WTC11 (cell line): ENCODE results near the gene ARHGAP20. TPM values are rescaled to one million over a fixed set of nuclear protein-coding genes. Genes with fewer than 3 reads are reported as not detected.

Experiments used
- ATAC-seq: fragments of 200-7000 bp; cut with Tn5 transposase; 2 replicates; pipeline ENCODE4 v1.10.0; 2021; ENCODE audit warnings: mild to moderate bottlenecking, moderate library complexity
- CTCF ChIA-PET: fragments of 300-600 bp; sonication (Branson Sonifier 250); formaldehyde crosslinking; loops from one replicate; lab custom pipeline; 2021; ENCODE audit warnings: antibody characterized with exemption; lab: Charles Lee
- POLR2A ChIA-PET: fragments of 350-600 bp; sonication (Branson Sonifier 250); formaldehyde crosslinking; loops from one replicate; lab custom pipeline; 2021; ENCODE audit warnings: antibody characterized with exemption; lab: Charles Lee
- DNase-seq: peaks from one replicate; pipeline ENCODE4 v3.0.0; 2021; ENCODE audit warnings: low spot score
- H3K27ac Mint-ChIP-seq: 2 replicates; pipeline ENCODE4 v1.8.0; 2021; ENCODE audit warnings: mixed read lengths
- H3K27me3 Mint-ChIP-seq: 2 replicates; pipeline ENCODE4 v1.8.0; 2021; ENCODE audit warnings: low read depth, mild to moderate bottlenecking, moderate library complexity, mixed read lengths
- H3K36me3 Mint-ChIP-seq: 2 replicates; pipeline ENCODE4 v1.8.0; 2021; ENCODE audit warnings: mixed read lengths
- H3K4me1 Mint-ChIP-seq: 2 replicates; pipeline ENCODE4 v1.8.0; 2022; ENCODE audit warnings: mixed read lengths
- H3K4me3 Mint-ChIP-seq: 2 replicates; pipeline ENCODE4 v1.8.0; 2021; ENCODE audit warnings: mild to moderate bottlenecking, moderate library complexity, mixed read lengths
- H3K9me3 Mint-ChIP-seq: 2 replicates; pipeline ENCODE4 v1.8.0; 2021; ENCODE audit warnings: mixed read lengths
- ATF1 ChIP-seq: sonication (generic); formaldehyde crosslinking; IDR thresholded peaks from 2 replicates; pipeline ENCODE4 v1.8.1; 2023; ENCODE audit warnings: mild to moderate bottlenecking, moderate library complexity, missing genetic modification reagents
- EMX1 ChIP-seq: fragments of 250-450 bp; sonication (Bioruptor Pico); IDR thresholded peaks from 2 replicates; pipeline ENCODE4 v1.8.0; 2021; ENCODE audit warnings: mild to moderate bottlenecking
- FOXJ3 ChIP-seq: sonication (generic); formaldehyde crosslinking; IDR thresholded peaks from 2 replicates; pipeline ENCODE4 v1.9.0; 2021; ENCODE audit warnings: missing genetic modification reagents, mild to moderate bottlenecking, borderline replicate concordance
- GRHL2 ChIP-seq: fragments of 250-450 bp; sonication (Bioruptor Pico); IDR thresholded peaks from 2 replicates; pipeline ENCODE4 v1.8.0; 2022; ENCODE audit warnings: mild to moderate bottlenecking, moderate library complexity; ENCODE audit not compliant: insufficient replicate concordance, severe bottlenecking
- NFATC4 ChIP-seq: fragments of 250-450 bp; sonication (Bioruptor Pico); IDR thresholded peaks from 2 replicates; pipeline ENCODE4 v1.9.0; 2021; ENCODE audit warnings: mild to moderate bottlenecking
- TEAD1 ChIP-seq: sonication (generic); formaldehyde crosslinking; IDR thresholded peaks from 2 replicates; pipeline ENCODE4 v1.8.0; 2022; ENCODE audit warnings: mild to moderate bottlenecking, missing genetic modification reagents
- TP53 ChIP-seq: sonication (generic); formaldehyde crosslinking; IDR thresholded peaks from 2 replicates; pipeline ENCODE4 v1.8.1; 2023; ENCODE audit warnings: mild to moderate bottlenecking, missing genetic modification reagents
- ZBTB21 ChIP-seq: sonication (generic); formaldehyde crosslinking; IDR thresholded peaks from 2 replicates; pipeline ENCODE4 v1.8.1; 2023; ENCODE audit warnings: mild to moderate bottlenecking, missing genetic modification reagents, borderline replicate concordance
- ZNF138 ChIP-seq: sonication (generic); formaldehyde crosslinking; conservative IDR thresholded peaks from 2 replicates; pipeline ENCODE4 v1.8.1; 2022; ENCODE audit warnings: mild to moderate bottlenecking, moderate library complexity, missing genetic modification reagents
- total RNA-seq: library from RNA; stranded (reverse); gene quantifications from 3 replicates; pipeline ENCODE4 v1.2.3, GENCODE V29; 2021
- TF ChIP-seq, protein P1 (sequence below): sonication (generic); formaldehyde crosslinking; IDR thresholded peaks from 2 replicates; pipeline ENCODE4 v1.8.1; 2022; ENCODE audit warnings: low read depth, mild to moderate bottlenecking, moderate library complexity, missing genetic modification reagents, borderline replicate concordance
- TF ChIP-seq, protein P2 (sequence below): sonication (generic); formaldehyde crosslinking; IDR thresholded peaks from 2 replicates; pipeline ENCODE4 v1.8.1; 2023; ENCODE audit warnings: mild to moderate bottlenecking, missing genetic modification reagents
- TF ChIP-seq, protein P3 (sequence below): sonication (generic); formaldehyde crosslinking; IDR thresholded peaks from 2 replicates; pipeline ENCODE4 v1.8.0; 2022; ENCODE audit warnings: mild to moderate bottlenecking, missing genetic modification reagents
- TF ChIP-seq, protein P4 (sequence below): sonication (generic); formaldehyde crosslinking; IDR thresholded peaks from 2 replicates; pipeline ENCODE4 v1.8.1; 2023; ENCODE audit warnings: mild to moderate bottlenecking, moderate library complexity, missing genetic modification reagents
- TF ChIP-seq, protein P5 (sequence below): sonication (generic); formaldehyde crosslinking; IDR thresholded peaks from 2 replicates; pipeline ENCODE4 v1.8.0; 2022; ENCODE audit warnings: mild to moderate bottlenecking, missing genetic modification reagents
- TF ChIP-seq, protein P6 (sequence below): fragments of 250-450 bp; sonication (Bioruptor Pico); conservative IDR thresholded peaks from 2 replicates; pipeline ENCODE4 v1.9.0; 2021; ENCODE audit warnings: mild to moderate bottlenecking
- TF ChIP-seq, protein P7 (sequence below): sonication (generic); formaldehyde crosslinking; IDR thresholded peaks from 2 replicates; pipeline ENCODE4 v1.8.1; 2022; ENCODE audit warnings: missing genetic modification reagents, borderline replicate concordance
- TF ChIP-seq, protein P8 (sequence below): sonication (generic); formaldehyde crosslinking; IDR thresholded peaks from 2 replicates; pipeline ENCODE4 v1.8.1; 2023; ENCODE audit warnings: mild to moderate bottlenecking, missing genetic modification reagents

The ARHGAP20 gene
- total RNA-seq, 1 experiment from 2014 or later = 0.15 TPM

DNA sequence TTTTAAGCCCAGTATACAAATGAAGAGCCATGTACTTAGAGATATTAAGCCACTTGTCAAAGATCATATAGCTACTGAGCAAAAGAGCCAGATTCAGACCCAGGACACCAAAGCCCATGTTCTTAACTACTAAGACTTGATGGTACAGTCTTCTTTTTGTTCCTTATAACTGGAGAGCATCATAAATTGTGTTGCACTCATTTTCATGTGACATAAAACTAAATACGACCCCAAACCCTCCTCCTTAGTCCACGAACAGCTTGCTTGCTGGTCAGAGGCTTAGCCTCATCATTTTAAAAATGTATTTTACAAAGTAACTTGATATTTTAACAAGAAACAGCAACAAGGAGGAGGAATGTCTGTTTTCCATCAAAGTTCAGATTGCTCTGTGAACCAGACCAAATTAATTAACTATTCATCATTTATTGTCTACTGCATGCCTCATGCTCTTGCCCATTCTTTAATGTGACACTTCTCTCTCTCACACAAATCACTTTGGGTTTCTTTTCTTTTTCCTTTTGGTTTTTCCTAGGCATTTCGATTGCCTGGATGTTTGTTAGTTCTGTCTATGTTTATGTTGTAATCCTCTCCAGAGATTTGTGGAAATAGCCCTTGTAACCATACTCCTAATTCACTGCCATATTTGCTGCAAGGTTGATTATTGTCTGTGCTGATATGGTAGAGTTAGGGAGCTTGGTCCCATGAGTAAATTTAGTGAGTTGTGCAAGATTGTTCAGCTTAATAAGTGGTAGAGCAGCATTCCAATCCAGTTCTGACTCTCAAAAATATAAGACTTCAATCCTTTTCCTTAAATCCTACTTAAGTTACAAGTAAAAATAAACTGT, 8.4 kb upstream of the ARHGAP20 start:
- no peaks in the 10 kb centered on the region for H3K4me1 Mint-ChIP-seq
- TF ChIP-seq ZNF138 (CRISPR knock-in tag) (no peak), FOXJ3 (CRISPR knock-in tag) (no peak), ZBTB21 (CRISPR knock-in tag) (no peak)
- TF ChIP-seq, protein P1, sequence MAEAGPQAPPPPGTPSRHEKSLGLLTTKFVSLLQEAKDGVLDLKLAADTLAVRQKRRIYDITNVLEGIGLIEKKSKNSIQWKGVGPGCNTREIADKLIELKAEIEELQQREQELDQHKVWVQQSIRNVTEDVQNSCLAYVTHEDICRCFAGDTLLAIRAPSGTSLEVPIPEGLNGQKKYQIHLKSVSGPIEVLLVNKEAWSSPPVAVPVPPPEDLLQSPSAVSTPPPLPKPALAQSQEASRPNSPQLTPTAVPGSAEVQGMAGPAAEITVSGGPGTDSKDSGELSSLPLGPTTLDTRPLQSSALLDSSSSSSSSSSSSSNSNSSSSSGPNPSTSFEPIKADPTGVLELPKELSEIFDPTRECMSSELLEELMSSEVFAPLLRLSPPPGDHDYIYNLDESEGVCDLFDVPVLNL (CRISPR knock-in tag) = no peak
- TF ChIP-seq, protein P2, sequence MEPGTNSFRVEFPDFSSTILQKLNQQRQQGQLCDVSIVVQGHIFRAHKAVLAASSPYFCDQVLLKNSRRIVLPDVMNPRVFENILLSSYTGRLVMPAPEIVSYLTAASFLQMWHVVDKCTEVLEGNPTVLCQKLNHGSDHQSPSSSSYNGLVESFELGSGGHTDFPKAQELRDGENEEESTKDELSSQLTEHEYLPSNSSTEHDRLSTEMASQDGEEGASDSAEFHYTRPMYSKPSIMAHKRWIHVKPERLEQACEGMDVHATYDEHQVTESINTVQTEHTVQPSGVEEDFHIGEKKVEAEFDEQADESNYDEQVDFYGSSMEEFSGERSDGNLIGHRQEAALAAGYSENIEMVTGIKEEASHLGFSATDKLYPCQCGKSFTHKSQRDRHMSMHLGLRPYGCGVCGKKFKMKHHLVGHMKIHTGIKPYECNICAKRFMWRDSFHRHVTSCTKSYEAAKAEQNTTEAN = no peak
- TF ChIP-seq, protein P3, sequence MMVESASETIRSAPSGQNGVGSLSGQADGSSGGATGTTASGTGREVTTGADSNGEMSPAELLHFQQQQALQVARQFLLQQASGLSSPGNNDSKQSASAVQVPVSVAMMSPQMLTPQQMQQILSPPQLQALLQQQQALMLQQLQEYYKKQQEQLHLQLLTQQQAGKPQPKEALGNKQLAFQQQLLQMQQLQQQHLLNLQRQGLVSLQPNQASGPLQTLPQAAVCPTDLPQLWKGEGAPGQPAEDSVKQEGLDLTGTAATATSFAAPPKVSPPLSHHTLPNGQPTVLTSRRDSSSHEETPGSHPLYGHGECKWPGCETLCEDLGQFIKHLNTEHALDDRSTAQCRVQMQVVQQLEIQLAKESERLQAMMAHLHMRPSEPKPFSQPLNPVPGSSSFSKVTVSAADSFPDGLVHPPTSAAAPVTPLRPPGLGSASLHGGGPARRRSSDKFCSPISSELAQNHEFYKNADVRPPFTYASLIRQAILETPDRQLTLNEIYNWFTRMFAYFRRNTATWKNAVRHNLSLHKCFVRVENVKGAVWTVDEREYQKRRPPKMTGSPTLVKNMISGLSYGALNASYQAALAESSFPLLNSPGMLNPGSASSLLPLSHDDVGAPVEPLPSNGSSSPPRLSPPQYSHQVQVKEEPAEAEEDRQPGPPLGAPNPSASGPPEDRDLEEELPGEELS (CRISPR knock-in tag) = no peak
- TF ChIP-seq, protein P4, sequence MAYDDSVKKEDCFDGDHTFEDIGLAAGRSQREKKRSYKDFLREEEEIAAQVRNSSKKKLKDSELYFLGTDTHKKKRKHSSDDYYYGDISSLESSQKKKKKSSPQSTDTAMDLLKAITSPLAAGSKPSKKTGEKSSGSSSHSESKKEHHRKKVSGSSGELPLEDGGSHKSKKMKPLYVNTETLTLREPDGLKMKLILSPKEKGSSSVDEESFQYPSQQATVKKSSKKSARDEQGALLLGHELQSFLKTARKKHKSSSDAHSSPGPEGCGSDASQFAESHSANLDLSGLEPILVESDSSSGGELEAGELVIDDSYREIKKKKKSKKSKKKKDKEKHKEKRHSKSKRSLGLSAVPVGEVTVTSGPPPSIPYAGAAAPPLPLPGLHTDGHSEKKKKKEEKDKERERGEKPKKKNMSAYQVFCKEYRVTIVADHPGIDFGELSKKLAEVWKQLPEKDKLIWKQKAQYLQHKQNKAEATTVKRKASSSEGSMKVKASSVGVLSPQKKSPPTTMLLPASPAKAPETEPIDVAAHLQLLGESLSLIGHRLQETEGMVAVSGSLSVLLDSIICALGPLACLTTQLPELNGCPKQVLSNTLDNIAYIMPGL = no peak
- TF ChIP-seq, all 79 proteins: peak for 0
- no peaks in the 10 kb centered on the region for H3K36me3 Mint-ChIP-seq
- POLR2A ChIA-PET = no interaction called here
- H3K27ac Mint-ChIP-seq = no peak overlapping the region
- CTCF ChIA-PET = no interaction called here
- no peaks in the 10 kb centered on the region for H3K9me3 Mint-ChIP-seq
- peaks cover 1% of the 10 kb centered on the region; the same call in 1 of the 2 replicates for H3K27me3 Mint-ChIP-seq
- DNase-seq (no peak), ATAC-seq (no peak)
- H3K4me3 Mint-ChIP-seq = no peak overlapping the region

DNA sequence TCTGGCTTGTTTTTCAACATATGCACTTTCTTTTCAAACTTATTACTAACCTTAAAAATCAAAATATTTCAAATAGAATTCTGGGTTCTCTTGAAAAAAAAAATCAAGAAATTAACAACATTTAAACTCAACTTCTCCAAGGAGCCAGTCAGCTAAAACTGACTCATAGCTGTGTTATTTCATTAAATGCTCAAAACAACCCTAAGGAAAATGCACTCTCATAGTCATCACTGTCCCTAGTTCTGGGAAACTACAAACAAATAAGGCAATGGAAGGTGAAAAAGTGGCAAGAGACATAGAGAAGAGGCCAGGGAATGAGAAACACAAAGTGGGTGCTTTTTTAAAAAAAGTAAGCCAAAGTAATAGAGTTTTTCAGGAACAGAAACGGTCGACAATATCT, 4.1 kb upstream of the ARHGAP20 start:
- TF ChIP-seq EMX1 (CRISPR knock-in tag) (no peak), TP53 (no peak), GRHL2 (CRISPR knock-in tag) (no peak), ATF1 (CRISPR knock-in tag) (no peak), TEAD1 (CRISPR knock-in tag) (no peak), NFATC4 (CRISPR knock-in tag) (no peak)
- TF ChIP-seq, protein P4 = no peak
- TF ChIP-seq, protein P5, sequence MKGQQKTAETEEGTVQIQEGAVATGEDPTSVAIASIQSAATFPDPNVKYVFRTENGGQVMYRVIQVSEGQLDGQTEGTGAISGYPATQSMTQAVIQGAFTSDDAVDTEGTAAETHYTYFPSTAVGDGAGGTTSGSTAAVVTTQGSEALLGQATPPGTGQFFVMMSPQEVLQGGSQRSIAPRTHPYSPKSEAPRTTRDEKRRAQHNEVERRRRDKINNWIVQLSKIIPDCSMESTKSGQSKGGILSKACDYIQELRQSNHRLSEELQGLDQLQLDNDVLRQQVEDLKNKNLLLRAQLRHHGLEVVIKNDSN (CRISPR knock-in tag) = no peak
- TF ChIP-seq, protein P6, sequence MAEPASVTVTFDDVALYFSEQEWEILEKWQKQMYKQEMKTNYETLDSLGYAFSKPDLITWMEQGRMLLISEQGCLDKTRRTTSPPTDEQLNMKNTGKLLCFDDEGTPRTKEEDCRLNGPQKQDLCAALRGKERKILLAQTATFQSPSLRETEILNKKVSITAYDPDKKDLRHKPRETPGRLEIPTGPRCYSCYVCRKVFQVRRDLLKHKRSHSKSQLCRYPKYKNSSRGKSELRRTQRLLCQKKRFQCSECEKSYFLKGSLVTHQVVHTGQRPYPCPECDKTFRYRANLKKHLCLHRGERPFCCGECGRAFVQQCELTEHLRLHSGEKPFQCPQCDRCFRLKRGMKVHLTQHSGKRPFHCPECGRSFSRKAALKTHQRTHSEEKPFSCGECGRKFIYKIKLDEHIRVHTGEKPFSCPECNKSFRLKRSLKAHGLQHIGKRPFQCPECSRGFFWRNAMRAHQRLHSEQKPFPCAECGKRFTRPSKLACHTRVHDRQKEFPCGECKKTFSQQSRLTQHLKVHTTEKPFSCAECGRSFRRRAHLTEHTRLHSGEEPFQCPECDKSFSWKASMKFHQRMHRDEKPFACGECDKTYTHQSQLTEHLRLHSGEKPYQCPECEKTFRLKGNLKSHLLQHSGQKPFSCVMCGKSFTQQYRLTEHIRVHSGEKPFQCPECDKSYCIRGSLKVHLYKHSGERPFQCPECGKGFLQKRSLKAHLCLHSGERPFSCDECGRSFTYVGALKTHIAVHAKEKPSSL = no peak
- TF ChIP-seq, protein P7, sequence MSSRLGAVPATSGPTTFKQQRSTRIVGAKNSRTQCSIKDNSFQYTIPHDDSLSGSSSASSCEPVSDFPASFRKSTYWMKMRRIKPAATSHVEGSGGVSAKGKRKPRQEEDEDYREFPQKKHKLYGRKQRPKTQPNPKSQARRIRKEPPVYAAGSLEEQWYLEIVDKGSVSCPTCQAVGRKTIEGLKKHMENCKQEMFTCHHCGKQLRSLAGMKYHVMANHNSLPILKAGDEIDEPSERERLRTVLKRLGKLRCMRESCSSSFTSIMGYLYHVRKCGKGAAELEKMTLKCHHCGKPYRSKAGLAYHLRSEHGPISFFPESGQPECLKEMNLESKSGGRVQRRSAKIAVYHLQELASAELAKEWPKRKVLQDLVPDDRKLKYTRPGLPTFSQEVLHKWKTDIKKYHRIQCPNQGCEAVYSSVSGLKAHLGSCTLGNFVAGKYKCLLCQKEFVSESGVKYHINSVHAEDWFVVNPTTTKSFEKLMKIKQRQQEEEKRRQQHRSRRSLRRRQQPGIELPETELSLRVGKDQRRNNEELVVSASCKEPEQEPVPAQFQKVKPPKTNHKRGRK (CRISPR knock-in tag) = no peak
- TF ChIP-seq, protein P8, sequence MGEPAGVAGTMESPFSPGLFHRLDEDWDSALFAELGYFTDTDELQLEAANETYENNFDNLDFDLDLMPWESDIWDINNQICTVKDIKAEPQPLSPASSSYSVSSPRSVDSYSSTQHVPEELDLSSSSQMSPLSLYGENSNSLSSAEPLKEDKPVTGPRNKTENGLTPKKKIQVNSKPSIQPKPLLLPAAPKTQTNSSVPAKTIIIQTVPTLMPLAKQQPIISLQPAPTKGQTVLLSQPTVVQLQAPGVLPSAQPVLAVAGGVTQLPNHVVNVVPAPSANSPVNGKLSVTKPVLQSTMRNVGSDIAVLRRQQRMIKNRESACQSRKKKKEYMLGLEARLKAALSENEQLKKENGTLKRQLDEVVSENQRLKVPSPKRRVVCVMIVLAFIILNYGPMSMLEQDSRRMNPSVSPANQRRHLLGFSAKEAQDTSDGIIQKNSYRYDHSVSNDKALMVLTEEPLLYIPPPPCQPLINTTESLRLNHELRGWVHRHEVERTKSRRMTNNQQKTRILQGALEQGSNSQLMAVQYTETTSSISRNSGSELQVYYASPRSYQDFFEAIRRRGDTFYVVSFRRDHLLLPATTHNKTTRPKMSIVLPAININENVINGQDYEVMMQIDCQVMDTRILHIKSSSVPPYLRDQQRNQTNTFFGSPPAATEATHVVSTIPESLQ (CRISPR knock-in tag) = no peak
- CTCF ChIA-PET = no interaction called here
- Mint-ChIP-seq H3K27ac (no peak overlapping the region), H3K9me3 (no peaks in the 10 kb centered on the region), H3K4me3 (no peak overlapping the region), H3K27me3 (peaks cover 39% of the 10 kb centered on the region), H3K36me3 (no peaks in the 10 kb centered on the region), H3K4me1 (peaks cover 7% of the 10 kb centered on the region; the same call in 1 of the 2 replicates)
- ATAC-seq = no peak
- POLR2A ChIA-PET = no interaction called here
- no peak for DNase-seq
